NT2/D1 (cell line): Measurements from ENCODE around the gene SLMAP.

ENCODE experiments used
- YY1 ChIP-seq: IDR thresholded peaks from 2 replicates; pipeline ENCODE4 v1.6.1; 2011; ENCODE audit not compliant: insufficient read length, insufficient read depth
- ZNF274 ChIP-seq: IDR thresholded peaks from 2 replicates; pipeline ENCODE4 v1.6.1; 2011; ENCODE audit warnings: mild to moderate bottlenecking, low read depth, low read length

DNA sequence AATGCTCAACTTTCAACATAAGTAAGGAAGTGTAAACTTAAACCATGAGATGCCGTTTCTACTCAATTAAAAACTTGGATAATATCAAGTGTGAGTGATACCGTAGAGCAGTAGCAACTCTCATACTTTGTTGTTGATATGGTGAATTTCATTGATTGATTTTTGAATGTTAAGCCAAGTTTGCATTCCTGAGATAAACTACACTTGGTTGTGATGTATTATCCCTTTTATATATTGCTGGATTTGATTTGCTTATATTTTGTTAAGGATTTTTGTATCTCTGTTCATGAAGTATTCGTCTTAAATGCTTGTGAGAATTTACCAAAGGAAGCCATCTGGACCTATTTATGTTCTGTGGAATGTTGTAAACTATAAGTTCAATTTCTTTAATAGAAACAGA is 21.7 kb downstream of the SLMAP start:
- TF ChIP-seq YY1 (no peak), ZNF274 (no peak)
